NB4 (cell line): Measurements from ENCODE around the gene MSI2.

Source experiments
- DNase-seq: peaks from one replicate; pipeline ENCODE4 v3.0.0; 2010; ENCODE audit warnings: low read depth
- H3K4me3 ChIP-seq: one replicate; pipeline ENCODE4 v1.5.1; 2011; ENCODE audit warnings: mild to moderate bottlenecking, low read depth, low read length, moderate library complexity
- MYC ChIP-seq: IDR thresholded peaks from 2 replicates; pipeline ENCODE4 v1.6.1; 2011; ENCODE audit warnings: low read depth, low read length
- POLR2A ChIP-seq: IDR thresholded peaks from 2 replicates; pipeline ENCODE4 v1.6.1; 2011; ENCODE audit warnings: mild to moderate bottlenecking; ENCODE audit not compliant: insufficient read length; ENCODE audit errors: extremely low read depth
- TF ChIP-seq, protein P1 (sequence below): IDR thresholded peaks from one replicate; pipeline ENCODE4 v1.5.1; 2012; ENCODE audit warnings: low read depth, low read length
- TF ChIP-seq, protein P2 (sequence below): IDR thresholded peaks from 2 replicates; pipeline ENCODE4 v1.6.1; 2011; ENCODE audit warnings: low read depth, low read length

The MSI2 gene

DNA sequence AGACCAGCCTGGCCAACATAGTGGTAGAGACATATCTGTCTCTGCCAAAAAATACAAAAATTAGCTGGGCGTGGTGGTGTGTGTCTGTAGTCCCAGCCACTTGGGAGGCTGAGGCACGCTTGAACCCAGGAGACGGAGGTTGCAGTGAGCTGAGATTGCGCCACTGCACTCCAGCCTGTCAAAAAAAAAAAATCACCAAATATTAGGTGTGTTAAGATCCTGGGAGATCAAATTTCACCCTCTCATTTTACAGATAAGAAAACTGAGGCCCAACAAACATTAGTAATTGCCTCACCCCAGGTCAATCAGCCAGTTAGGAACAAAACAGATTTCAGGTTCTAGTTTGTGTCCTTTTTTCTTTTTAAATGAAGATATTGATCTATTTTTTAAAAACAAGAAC is 116.7 kb downstream of the MSI2 start:
- H3K4me3 ChIP-seq: no peak overlapping the region
- TF ChIP-seq MYC (no peak), POLR2A (no peak)
- TF ChIP-seq, protein P1, sequence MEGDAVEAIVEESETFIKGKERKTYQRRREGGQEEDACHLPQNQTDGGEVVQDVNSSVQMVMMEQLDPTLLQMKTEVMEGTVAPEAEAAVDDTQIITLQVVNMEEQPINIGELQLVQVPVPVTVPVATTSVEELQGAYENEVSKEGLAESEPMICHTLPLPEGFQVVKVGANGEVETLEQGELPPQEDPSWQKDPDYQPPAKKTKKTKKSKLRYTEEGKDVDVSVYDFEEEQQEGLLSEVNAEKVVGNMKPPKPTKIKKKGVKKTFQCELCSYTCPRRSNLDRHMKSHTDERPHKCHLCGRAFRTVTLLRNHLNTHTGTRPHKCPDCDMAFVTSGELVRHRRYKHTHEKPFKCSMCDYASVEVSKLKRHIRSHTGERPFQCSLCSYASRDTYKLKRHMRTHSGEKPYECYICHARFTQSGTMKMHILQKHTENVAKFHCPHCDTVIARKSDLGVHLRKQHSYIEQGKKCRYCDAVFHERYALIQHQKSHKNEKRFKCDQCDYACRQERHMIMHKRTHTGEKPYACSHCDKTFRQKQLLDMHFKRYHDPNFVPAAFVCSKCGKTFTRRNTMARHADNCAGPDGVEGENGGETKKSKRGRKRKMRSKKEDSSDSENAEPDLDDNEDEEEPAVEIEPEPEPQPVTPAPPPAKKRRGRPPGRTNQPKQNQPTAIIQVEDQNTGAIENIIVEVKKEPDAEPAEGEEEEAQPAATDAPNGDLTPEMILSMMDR: no peak
- TF ChIP-seq, protein P2, sequence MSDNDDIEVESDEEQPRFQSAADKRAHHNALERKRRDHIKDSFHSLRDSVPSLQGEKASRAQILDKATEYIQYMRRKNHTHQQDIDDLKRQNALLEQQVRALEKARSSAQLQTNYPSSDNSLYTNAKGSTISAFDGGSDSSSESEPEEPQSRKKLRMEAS: no peak
- DNase-seq: no peak

DNA sequence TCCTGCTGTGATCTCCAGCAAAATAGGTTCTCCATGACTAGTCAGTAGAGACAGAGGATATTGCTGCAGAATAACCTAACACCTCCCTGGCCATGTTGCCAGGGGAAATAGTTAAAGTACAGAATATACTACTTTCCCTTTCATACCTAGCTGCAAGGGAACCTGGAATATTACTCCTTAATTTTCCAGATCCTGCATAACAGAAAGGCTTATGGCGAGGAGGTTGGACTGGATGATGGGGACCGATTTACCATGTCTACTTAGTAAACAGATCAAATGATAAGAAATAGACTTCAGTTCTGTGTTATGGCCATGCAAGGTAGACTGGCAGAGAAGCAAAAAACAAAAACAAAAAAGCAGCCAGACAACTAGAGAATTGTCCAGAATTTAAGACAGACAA is 117.4 kb downstream of the MSI2 start:
- TF ChIP-seq, protein P1: no peak
- TF ChIP-seq POLR2A (no peak), MYC (no peak)
- TF ChIP-seq, protein P2: no peak
- no peak for DNase-seq
- no peak overlapping the region for H3K4me3 ChIP-seq

DNA sequence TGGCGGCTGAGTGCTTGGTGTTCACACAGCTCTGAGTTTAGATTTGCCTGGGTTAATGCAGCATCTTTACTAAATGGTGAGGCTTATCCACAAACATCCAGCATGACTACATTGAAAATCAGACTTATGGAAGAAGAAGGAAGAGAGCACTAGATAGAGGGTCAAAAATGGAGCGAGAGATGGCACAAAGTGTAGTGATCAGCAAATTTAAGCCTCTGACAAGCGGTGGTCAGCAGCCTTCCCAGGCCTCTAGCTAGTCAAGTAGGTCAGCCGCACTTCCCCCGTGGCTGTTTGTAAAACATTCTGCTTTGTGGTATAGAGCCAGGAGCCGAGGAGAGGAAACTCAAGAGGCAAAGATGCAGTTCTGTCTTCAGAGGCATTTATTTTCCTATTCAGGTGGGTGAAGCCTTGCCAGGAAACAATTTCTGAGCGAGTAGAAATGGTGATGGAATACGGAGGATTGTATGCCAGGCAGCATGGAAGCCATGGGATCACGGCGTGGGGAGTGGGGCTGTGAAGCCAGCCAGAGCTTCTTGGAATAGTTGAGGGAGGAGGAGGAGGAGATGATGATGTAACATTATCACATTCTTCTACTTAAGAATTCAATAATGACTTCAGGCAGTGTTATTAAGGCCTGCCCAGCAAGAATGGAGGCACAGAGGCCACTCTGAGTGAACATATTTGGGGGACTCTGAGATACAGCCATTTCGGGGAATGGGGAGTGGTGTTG is 118.9 kb downstream of the MSI2 start:
- TF ChIP-seq POLR2A (no peak), MYC (no peak)
- TF ChIP-seq, protein P2: no peak
- TF ChIP-seq, protein P1: no peak
- DNase-seq: no peak
- H3K4me3 ChIP-seq: no peak overlapping the region

DNA sequence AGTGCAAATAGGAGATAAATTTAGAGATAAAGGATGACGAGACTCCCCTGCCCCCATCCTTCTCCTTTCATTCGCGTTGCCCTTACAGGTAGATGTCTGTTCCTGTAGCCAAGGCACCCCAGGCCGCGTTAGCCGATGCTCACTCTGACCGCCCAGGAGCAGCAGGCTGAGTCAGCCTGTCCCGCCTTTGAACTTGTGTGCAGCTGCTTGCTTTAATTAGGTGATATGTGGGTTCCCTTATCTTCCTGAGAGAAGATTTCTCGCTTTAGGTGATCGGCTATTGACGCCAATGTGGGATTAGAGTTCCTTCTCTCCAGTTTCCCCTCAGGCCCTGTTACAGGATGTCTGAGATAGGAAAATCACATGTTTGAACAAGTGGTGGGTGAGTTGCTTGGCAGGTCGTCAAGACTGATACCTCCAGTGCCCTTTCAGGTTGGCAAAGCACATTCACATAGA is 119.5 kb downstream of the MSI2 start:
- TF ChIP-seq, protein P2: no peak
- no peak for TF ChIP-seq MYC
- TF ChIP-seq, protein P1: no peak
- TF ChIP-seq POLR2A: no peak
- H3K4me3 ChIP-seq: no peak overlapping the region
- DNase-seq: no peak

DNA sequence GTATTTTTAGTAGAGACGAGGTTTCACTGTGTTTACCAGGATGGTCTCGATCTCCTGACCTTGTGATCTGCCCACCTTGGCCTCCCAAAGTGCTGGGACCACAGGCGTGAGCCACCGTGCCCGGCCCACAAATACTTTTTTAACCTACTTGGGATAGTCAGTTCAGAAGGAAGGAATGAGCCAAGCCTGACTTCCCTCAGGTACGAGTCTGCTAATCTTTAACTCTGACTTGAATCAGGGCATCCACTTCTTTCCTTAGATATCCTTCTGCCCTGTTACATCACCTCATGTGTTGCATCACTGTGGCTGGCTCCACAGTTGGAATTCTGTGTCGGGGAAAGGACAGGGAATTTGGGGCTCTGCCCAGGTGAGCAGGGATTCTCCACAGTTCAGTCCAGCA is 120.8 kb downstream of the MSI2 start:
- no peak overlapping the region for H3K4me3 ChIP-seq
- TF ChIP-seq, protein P2: no peak
- TF ChIP-seq POLR2A (no peak), MYC (no peak)
- TF ChIP-seq, protein P1: no peak
- DNase-seq: no peak
